Measurements from ENCODE around the gene COTL1.

Gene COTL1

DNA sequence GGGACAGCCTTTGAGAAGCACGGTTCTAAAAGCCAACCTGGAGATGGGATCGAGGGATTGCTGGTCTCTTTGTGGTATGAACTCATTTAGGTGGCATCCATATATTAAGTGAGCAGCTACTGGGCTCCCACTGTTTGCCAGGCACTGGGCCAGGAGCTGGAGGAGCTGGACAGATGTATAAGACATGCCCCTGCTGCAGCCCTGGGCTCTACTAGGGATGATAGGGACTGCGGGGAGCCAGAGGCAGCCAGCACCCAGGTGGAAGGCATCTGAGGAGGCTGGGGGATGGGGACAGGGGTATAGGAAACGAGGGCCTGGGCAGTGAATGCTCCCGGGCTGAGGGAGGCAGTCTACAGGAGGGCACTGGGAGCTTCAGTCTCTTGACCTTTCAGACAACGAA is 60.4 kb downstream of the COTL1 start:
- in situ Hi-C loops (cut with MboI; ENCODE audit: low sequenced_read_pairs): no loop called here

DNA sequence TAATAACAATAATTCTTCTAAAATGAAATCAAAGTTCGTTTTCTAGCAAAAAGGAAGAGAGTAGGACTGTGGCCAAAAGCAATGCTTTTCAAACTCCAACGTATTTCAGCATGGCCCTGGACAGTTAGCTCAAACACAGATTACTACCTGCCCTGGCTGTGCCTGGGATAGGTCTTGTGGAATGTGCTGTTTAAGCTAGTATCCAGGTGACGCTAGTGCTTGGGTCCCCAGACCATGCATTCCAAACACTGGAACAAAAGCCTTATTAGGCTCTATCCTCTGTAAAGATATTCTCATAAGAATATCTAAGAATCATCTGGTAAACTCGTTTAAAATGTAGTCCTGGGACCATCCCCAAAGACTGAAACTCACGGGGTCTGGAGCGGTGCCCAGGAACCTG is 60.8 kb downstream of the COTL1 start:
- in situ Hi-C loops (cut with MboI; ENCODE audit: low sequenced_read_pairs): no loop called here

DNA sequence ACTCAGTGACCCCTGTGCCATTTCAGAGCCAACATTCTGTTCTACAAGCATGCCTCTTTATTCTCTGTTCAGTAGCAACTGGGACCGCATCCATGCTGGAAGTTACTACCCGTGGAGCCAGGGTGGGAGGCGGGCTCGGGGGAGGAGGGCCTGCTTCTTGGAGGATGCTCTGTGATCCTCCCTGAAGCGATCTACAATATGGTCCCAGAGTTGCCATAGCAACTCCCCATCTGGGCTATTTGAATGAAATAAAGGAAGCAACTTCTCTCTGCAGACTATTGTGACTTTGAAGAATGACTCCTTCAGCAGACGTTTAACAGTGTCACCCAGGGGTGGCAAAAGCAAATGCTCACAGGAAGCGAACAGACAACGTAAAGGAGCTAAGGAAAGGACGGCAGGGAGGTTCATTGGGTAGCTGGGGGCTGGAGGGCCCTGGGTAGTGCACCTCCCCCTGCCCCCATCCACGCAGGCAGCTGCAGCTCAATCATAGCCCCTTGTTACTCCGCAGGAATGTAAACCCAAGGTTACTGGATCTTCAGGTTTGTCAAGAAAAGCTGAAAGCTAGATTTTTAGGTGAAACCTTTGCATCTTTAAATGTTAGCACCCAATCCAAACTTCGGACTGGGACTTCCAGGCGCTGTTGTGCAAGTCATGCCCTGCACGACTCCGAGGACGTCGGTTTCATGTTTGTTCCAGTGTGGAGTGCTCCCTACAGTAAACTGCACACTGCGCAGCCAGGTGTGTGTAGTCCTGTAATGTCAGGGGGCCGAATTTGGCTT is 62.3 kb downstream of the COTL1 start:
- in situ Hi-C loops (cut with MboI; ENCODE audit: low sequenced_read_pairs): no loop called here

DNA sequence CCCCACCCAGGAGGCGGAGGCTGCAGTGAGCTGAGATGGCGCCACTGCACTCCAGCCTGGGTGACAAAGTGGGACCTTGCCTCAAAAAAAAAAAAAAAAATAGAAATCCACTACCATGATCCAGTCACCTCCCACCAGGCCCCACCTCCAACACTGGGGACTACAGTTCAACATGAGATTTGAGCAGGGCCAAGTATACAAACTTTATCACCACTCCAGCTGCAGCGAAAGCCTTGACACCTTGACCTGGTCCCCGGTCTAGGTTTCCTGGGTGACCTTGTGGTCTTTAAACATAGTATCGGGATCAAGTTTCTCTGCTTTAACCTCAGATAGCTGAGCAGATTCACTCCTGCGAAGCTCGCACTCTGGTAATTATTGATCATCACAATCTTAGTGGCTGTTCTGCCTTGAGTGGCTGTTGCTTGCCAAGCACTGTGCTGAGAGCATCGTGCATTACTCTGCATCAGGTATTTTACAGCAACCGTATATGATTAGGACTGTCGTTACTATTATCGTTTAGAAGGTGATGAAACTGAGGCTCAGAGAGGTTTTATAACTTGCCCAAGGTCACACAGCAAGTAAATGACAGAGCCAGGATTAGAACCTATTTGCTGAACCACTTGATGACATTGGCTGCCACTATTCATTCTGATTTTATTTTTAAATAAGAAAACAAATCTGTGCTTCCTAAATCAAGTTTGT is 63.1 kb downstream of the COTL1 start:
- in situ Hi-C loops (cut with MboI; ENCODE audit: low sequenced_read_pairs): no loop called here

DNA sequence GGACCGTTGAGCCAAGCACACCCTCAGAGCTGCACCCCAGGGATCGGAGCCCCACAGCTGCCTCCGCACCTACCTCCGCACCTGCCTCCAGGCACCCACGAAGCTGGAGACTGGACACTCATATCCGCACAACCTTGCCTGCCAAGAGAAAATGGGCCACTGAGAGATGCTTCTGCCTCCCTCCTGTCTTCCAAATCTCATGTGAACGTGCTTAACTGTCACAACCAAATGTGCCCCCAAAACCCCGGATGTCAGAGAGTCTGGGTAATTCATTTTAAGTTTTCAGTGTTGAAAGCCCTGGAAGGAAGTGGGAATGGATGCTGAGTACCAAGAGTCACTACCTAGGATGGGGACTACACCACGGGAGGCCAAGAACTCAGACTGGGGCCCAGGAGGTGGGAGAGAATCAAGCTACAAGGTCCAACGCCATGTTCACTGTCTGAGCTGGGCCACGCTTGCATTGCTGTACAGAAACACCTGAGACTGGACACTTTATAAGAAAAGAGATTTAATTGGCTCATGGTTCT is 63.9 kb downstream of the COTL1 start:
- in situ Hi-C loops (cut with MboI; ENCODE audit: low sequenced_read_pairs): no loop called here

DNA sequence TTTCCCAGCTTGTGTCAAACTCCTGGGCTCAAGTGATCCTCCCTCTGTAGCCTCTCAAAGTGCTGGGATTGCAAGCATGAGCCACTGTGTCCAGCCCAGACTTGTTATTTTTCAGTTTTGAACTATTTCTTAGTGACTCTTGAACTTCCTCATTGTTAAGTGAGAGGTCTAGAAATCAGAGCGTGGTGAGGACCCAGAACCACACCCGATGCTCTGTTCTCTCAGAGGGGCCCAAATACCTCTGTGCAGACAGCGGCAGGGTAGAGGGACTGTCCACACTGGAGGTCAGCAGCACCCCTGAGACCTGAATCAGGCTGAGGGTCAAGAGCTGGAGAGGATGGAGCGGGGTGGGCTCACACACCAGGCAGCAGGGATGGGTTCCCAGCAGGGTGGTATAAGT is 65.7 kb downstream of the COTL1 start:
- in situ Hi-C loops (cut with MboI; ENCODE audit: low sequenced_read_pairs): no loop called here

DNA sequence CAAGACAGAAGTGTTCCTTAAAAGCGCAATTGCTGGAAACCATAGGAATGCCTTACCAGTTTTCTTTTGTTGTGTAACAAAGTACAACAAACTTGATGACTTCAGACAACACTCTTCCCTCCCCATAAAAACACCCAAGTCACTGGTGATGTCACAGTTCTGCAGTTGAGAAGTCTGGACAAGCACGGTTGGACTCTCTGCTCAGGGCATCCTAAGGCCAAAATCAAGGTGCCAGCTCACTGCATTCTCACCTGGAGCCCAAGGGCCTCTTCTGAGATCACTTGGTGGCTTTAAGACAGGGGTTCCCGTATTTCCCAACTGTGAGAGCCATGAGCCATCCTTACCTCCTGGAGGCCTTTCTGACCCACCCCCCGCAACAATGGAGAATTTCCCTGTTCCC is 67.8 kb downstream of the COTL1 start:
- in situ Hi-C loops (cut with MboI; ENCODE audit: low sequenced_read_pairs): no loop called here

DNA sequence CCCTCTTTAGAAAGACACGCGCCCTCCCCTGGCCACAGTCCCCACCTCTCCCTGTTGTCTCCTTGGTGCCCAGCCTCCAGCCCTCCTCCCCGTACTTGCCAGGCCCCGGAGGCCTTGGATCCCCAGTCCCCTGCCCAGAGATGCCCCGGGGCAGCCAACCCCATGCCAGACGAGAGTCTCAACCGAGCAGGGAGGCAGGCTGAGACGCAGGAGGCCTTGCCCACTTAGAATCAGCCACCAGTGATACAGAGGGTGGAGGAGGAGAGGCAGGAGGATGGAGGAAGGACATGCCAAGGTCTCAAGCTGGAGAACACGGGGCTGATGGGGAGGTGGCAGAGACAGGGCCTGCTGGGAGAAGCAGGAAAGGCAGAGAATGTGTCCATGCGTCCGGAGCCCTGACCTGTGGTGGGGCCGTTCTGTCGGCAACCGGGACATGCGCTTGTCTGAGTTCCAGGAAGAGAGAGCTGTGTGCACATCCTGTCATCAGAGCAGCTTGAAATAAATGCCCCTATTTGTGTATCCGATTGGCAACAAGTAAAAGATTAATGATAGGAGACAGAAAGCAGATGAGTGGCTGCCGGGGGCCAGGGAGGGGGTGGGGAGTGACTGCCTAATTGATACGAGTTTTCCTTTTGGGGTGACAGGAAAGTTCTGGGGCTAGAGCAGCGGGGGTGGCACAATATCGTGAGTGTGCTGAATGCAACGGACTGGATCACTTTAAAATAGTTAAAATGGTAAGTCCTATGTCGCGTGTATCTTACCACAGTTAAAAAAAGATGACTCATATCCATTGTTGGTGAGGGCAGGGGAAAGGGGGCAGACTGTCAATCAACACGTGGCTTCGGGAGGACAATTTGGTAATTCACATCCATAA is 68.7 kb downstream of the COTL1 start:
- in situ Hi-C loops (cut with MboI; ENCODE audit: low sequenced_read_pairs): no loop called here

DNA sequence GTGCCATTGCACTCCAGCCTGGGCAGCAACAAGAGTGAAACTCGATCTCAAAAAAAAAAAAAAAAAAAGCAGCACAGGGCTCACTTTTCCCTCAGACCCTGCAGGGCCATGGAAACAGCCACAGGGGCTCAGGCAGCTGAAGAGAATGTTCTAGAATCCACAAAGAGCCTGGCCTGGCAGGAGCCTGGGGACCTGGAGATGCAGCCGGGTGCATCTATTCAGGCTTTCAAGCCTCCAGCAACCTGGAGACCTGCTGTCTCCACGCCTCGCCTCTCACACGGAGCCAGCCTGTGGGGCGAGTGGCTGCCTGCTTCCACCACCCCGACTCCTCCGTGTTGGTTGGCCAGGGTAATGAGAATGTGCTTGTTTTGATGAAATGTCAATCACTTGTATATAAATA is 69.4 kb downstream of the COTL1 start:
- in situ Hi-C loops (cut with MboI; ENCODE audit: low sequenced_read_pairs): no loop called here

DNA sequence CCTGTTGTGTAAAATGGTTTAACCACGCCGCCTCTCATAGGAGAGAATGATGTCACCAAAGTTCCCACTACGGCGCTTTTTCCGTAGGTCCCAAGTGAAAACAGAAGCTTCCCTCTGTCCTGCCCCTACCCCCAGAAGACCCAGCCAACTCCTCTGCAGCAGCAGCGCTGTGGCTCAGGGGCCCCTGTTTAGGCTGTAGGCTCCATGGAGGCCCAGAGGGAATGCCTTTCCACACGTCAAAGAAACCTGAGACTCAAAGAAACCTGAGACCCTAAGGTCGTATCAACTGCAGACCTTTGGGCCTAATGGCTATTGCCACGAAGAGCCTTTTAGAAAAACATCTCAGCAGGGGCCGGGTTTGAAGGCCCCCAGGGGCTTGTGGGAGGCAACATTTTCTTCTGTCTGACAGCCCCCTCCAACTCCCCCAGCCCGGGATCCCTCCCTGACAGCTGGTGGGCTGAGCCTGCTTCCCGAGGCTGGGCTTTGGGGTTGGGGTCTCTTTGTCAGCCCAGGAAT is 70.3 kb downstream of the COTL1 start:
- in situ Hi-C loops (cut with MboI; ENCODE audit: low sequenced_read_pairs): no loop called here

DNA sequence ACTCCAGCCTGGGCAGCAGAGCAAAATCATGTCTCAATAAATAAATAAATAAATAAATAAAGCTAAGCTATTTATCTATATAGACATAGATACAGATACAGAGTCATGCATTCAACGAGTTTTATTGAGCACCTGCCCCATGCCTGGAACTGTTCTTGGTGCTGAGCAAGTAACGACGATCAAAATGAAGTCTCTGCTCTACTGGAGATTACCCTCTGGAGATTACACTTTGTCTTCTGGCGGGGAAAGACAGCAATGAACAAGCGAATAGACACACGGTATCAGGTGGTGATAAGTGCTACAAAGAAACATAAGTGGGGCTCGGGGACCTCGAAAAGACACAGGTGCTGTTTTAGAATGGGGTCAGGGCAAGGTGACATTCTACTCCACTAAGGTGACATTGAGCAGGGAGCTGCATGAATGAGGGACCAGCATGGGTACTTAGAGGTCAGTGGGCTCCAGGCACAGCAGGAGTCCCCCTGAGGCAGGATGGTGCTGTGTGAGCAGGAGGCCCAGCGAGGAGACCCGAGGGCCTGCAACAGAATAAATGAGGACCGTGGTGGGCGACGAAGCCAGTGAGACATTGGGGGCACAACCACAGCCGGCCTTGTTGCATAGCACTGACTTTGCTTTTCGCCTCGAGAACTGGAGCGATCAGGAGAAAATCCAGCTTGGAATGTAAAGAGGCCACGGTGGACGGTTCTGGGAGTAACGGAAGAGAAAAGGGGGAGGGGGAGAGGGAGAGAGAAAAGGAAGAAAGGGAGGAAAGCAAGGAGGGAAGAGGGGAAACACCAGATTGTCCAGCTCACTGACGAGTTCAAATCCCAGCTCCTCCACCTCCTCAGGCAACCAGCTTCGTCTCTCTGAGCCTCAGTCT is 71.0 kb downstream of the COTL1 start:
- in situ Hi-C loops (cut with MboI; ENCODE audit: low sequenced_read_pairs): no loop called here

DNA sequence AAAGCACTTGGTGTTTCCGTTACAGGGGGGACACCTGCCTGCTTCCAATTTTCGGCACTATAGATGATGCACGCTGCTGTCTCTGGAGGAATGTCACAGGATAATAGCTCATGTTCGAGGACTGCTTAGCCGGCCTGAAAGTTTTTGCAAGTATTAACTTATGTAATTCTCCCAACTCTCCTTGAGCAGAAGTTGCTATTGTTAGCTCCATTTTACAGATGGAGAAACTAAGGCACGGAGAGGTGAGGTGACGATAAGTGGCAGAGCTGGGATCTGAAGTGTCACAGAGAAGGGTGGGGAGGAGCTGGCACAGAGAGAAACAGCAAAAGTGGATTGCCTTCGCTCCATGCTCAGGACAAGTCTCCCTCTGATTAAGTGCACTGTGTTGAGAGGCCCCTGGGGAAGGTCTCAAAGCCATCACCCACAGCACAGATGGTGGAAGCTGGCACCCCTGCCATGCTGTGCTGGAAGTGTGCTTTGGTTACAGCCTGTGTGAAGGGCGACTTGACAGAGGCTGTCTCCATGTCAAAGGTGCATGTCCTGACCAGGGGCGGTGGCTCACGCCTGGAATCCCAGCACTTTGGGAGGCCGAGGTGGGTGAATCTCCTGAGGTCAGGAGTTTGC is 72.7 kb downstream of the COTL1 start:
- in situ Hi-C loops (cut with MboI; ENCODE audit: low sequenced_read_pairs): no loop called here

DNA sequence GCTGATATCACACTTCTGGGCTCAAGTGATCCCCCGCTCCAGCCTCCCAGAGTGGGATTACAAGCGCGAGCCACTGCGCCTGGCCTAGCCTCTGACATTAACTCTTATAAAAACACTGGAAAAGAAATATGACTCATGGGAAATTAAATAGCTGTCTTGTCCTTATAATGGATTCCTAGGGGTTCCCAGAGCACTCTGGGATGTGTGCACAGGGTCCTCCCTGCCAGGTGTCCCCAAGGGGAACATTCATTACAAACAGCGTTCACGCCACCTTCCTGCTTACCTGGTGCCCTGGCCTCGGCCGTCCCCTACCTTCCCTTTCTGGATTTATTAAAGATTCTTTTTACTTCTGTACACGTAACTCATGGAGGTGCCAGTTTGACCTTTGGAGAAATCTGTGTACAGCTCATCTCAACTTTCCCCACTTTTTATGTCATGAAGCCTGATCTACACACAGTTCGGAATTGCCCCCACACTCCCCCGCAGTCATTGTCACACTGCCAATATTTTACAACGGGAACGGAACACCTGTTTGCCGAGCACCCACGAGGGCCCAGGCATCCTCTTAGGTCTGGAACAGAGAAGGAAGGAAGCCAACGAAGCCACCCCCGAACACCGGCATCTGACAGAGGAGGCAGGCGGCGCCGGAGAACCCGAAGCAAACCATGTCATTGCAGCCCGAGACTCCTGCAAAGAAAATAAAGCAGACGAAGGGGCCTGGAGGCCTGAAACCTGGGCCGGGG is 73.7 kb downstream of the COTL1 start:
- in situ Hi-C loops (cut with MboI; ENCODE audit: low sequenced_read_pairs): no loop called here

DNA sequence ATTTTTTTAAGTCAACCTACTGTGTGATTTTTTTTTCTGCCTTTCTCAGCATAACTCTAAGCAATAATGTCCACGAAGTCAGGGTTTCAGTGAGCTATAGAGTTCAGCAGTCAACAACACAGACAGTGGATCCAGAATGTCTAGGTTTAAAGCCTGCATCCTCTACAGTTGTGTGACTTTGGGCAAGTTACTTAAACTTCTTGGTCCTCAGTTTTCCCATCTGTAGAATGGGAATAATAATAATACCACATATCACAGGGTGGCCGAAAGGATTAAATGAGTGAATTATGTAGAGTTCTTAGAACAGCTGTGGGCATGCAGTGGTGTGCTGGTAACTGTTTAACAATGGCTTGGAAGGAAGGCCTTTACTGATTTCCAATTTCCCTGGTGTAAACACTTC is 74.6 kb downstream of the COTL1 start:
- in situ Hi-C loops (cut with MboI; ENCODE audit: low sequenced_read_pairs): no loop called here

DNA sequence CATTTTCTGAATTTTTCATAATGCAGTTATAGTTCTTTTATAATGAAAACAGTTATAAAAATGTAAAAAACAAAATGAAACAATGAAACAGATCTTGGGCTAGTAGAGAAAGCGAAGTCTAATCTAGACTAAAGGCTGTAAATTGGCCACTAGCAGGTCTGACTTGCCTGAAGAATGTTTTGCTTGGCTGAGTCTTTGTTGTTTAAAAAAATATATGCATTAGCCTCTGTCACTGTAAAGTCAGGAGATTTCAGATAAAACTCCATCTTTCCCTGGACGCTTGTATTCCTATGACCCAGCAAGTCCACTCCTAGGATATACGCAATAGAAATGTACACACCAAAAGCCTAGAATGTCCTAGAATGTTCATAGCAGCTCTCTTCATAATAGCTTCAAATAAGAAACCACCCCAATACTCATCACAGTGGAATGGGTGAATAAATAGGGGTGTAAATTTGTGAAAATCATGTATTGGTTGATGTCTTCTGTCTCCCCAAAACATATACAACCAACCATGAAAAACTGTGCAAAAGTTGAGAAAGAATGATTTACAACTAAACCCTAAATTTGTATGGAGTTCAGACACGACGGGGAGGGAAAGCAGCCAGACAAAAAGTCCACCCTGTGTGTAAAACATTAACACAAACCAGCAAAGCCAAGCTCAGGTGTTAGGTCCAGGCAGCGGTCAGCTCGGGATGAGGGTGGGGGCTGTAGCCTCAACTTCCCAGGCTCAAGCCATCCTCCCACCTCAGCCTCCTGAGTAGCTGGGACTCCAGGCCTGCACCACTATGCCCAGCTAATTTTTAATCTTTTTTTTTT is 75.7 kb downstream of the COTL1 start:
- in situ Hi-C loops (cut with MboI; ENCODE audit: low sequenced_read_pairs): no loop called here

DNA sequence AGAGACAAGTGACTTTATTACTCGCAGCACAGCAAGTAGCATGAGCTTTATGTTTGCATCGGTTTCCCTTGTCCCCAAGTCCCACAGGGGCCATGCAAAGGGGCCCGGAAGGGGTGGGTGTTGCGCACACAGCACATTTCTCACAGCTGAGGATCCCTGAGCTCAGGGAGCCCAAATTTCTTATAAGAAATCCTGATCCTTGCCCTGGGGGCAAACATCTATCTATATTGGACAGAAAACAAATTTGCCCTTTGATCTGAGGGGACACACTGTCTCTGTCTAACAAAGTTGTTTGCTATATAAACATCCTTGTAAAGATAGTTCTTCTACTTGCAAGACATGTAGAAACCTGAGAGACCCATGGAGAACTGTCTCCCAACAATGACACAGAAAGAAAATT is 77.7 kb downstream of the COTL1 start:
- in situ Hi-C loops (cut with MboI; ENCODE audit: low sequenced_read_pairs): no loop called here

DNA sequence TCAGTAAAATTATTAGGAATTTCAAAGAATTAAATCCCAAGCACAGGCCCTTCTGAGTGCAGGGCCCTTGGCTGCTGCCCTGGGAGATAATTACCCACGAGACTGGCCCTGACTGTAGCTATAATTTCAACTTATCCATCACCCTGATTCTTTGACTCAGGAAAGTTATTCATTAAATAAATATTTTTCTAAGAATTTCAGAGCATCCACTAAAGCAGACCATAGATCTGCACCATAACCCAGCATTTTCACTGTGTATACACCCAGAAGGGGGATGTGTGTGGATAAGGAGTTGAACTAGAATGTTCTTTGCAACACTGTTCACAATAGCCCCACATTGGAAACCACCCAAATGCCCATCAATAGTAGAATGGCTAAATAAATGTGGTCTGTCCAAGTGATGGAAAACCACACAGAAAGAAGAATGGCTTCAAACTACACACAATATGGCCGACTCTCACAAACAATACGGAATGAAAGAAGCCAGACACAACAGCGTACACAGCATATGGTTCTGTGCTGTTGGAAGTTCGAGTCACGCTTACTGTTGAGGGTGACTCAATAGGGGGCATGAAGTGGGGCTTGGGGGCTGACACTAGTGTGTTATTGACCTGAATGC is 79.5 kb downstream of the COTL1 start:
- in situ Hi-C loops (cut with MboI; ENCODE audit: low sequenced_read_pairs): no loop called here
